Measurements from ENCODE around the gene INPP5F.

INPP5F gene

GRCh38 chr10:119701861-119702260 lies 24.0 kb upstream of the INPP5F start (continued):
- TF ChIP-seq CREB5 (CRISPR knock-in tag; IDR thresholded peaks at IDR 0.05; ENCODE audit: low read depth) (no peak), PATZ1 (CRISPR knock-in tag; IDR thresholded peaks at IDR 0.05; ENCODE audit: borderline replicate concordance) (no peak), ESRRG (CRISPR knock-in tag; IDR thresholded peaks at IDR 0.05) (no peak), ZC3H10 (CRISPR knock-in tag; IDR thresholded peaks at IDR 0.05) (no peak), TOX (CRISPR knock-in tag; IDR thresholded peaks at IDR 0.05; ENCODE audit: borderline replicate concordance) (no peak)

- no peak for ATAC-seq
- TF ChIP-seq BACH2 (CRISPR knock-in tag; IDR thresholded peaks at IDR 0.05; ENCODE audit: borderline replicate concordance) (no peak), ZNF8 (CRISPR knock-in tag; IDR thresholded peaks at IDR 0.05) (no peak), TOX (CRISPR knock-in tag; IDR thresholded peaks at IDR 0.05; ENCODE audit: borderline replicate concordance) (no peak), GLIS3 (CRISPR knock-in tag; IDR thresholded peaks at IDR 0.05) (no peak), PPARA (CRISPR knock-in tag; IDR thresholded peaks at IDR 0.05; ENCODE audit: borderline replicate concordance) (no peak), ZNF70 (CRISPR knock-in tag; IDR thresholded peaks at IDR 0.05) (no peak), CSRNP3 (CRISPR knock-in tag; IDR thresholded peaks at IDR 0.05) (no peak), ESRRG (CRISPR knock-in tag; IDR thresholded peaks at IDR 0.05) (no peak), TCF4 (CRISPR knock-in tag; IDR thresholded peaks at IDR 0.05; ENCODE audit: borderline replicate concordance) (no peak), SNAI2 (CRISPR knock-in tag; IDR thresholded peaks at IDR 0.05) (no peak), ZC3H10 (CRISPR knock-in tag; IDR thresholded peaks at IDR 0.05) (no peak), OSR1 (CRISPR knock-in tag; IDR thresholded peaks at IDR 0.05) (no peak)
Measured at GRCh38 chr10:119702583-119702982, 23.3 kb upstream of the INPP5F start.

- no peak for ATAC-seq
Measured at GRCh38 chr10:119703903-119704508, 21.8 kb upstream of the INPP5F start.

More at GRCh38 chr10:119703903-119704508, 21.8 kb upstream of the INPP5F start:
- TF ChIP-seq ZFP30 (CRISPR knock-in tag; IDR thresholded peaks at IDR 0.05) (no peak), ZNF8 (CRISPR knock-in tag; IDR thresholded peaks at IDR 0.05) (no peak), ZFP3 (CRISPR knock-in tag; IDR thresholded peaks at IDR 0.05) (no peak), ISL1 (CRISPR knock-in tag; IDR thresholded peaks at IDR 0.05) (no peak), RARB (CRISPR knock-in tag; IDR thresholded peaks at IDR 0.05) (no peak), PATZ1 (CRISPR knock-in tag; IDR thresholded peaks at IDR 0.05; ENCODE audit: borderline replicate concordance) (no peak), ZNF70 (CRISPR knock-in tag; IDR thresholded peaks at IDR 0.05) (no peak), SNAI2 (CRISPR knock-in tag; IDR thresholded peaks at IDR 0.05) (no peak), ARNTL (CRISPR knock-in tag; IDR thresholded peaks at IDR 0.05; ENCODE audit: borderline replicate concordance, low read depth) (no peak), TSHZ2 (CRISPR knock-in tag; IDR thresholded peaks at IDR 0.05) (no peak), POU6F1 (CRISPR knock-in tag; IDR thresholded peaks at IDR 0.05; ENCODE audit: borderline replicate concordance, low read depth) (no peak), TOX (CRISPR knock-in tag; IDR thresholded peaks at IDR 0.05; ENCODE audit: borderline replicate concordance) (no peak), OSR1 (CRISPR knock-in tag; IDR thresholded peaks at IDR 0.05) (no peak), BACH2 (CRISPR knock-in tag; IDR thresholded peaks at IDR 0.05; ENCODE audit: borderline replicate concordance) (no peak), ESRRG (CRISPR knock-in tag; IDR thresholded peaks at IDR 0.05) (no peak)

Data from SK-N-SH treated with all-trans-retinoic acid at 6 μM for 48 hours (cell line).